ENCODE results near the gene IQGAP2.
A peak's percentile ranks its signal among the peaks of the same experiment; 100 is the strongest.

The IQGAP2 gene

GRCh38 chr5:76715736-76716455, 312.8 kb downstream of the IQGAP2 start, which contains the start of gene F2R:
Gene F2R, plus strand, starts transcription at chr5:76716126. Its CDS starts 182 bp downstream, at chr5:76716308.
- H3K4me3 ChIP-seq (replicated peaks; ENCODE audit: low read depth, low read length): peak within 1 kb of the TSS; percentile 82
- H3K36me3 ChIP-seq (ENCODE audit: control insufficient read depth, insufficient read depth, low read length): no peaks in the 10 kb centered on the region
- DNase-seq (ENCODE audit: extremely low read depth, insufficient read length): peak; percentile 58
- no peaks in the 10 kb centered on the region for H3K27me3 ChIP-seq (replicated peaks; ENCODE audit: control insufficient read depth, insufficient read depth, low read length)
- no peak for TF ChIP-seq CTCF (IDR thresholded peaks at IDR 0.05; ENCODE audit: insufficient read depth, low read length, poor library complexity, severe bottlenecking)

GRCh38 chr5:76716456-76717157, 313.5 kb downstream of the IQGAP2 start:
- Histone ChIP-seq H3K36me3 (ENCODE audit: control insufficient read depth, insufficient read depth, low read length) (no peaks in the 10 kb centered on the region), H3K27me3 (replicated peaks; ENCODE audit: control insufficient read depth, insufficient read depth, low read length) (no peaks in the 10 kb centered on the region), H3K4me3 (replicated peaks; ENCODE audit: low read depth, low read length) (peak overlapping the region; percentile 82)
- no peak for TF ChIP-seq CTCF (IDR thresholded peaks at IDR 0.05; ENCODE audit: insufficient read depth, low read length, poor library complexity, severe bottlenecking)
- DNase-seq (ENCODE audit: extremely low read depth, insufficient read length): no peak

GRCh38 chr5:76717222-76718083, 314.4 kb downstream of the IQGAP2 start:
- no peak for TF ChIP-seq CTCF (IDR thresholded peaks at IDR 0.05; ENCODE audit: insufficient read depth, low read length, poor library complexity, severe bottlenecking)
- H3K4me3 ChIP-seq (replicated peaks; ENCODE audit: low read depth, low read length): peak overlapping the region; percentile 82
- no peak for DNase-seq (ENCODE audit: extremely low read depth, insufficient read length)
- H3K27me3 ChIP-seq (replicated peaks; ENCODE audit: control insufficient read depth, insufficient read depth, low read length): no peaks in the 10 kb centered on the region
- H3K36me3 ChIP-seq (ENCODE audit: control insufficient read depth, insufficient read depth, low read length): no peaks in the 10 kb centered on the region

- DNase-seq (ENCODE audit: extremely low read depth, insufficient read length): no peak
- H3K27me3 ChIP-seq (replicated peaks; ENCODE audit: control insufficient read depth, insufficient read depth, low read length): no peaks in the 10 kb centered on the region
- no peak for TF ChIP-seq CTCF (IDR thresholded peaks at IDR 0.05; ENCODE audit: insufficient read depth, low read length, poor library complexity, severe bottlenecking)
- 0 out of 2 replicates have a peak overlapping the region, but pooled peaks have one; percentile 6 for H3K4me3 ChIP-seq (replicated peaks; ENCODE audit: low read depth, low read length)
- H3K36me3 ChIP-seq (ENCODE audit: control insufficient read depth, insufficient read depth, low read length): no peaks in the 10 kb centered on the region
Observed at GRCh38 chr5:76718381-76718832, 315.3 kb downstream of the IQGAP2 start.

GRCh38 chr5:76718880-76719279, 315.8 kb downstream of the IQGAP2 start:
- Histone ChIP-seq H3K4me3 (replicated peaks; ENCODE audit: low read depth, low read length) (no peak overlapping the region), H3K27me3 (replicated peaks; ENCODE audit: control insufficient read depth, insufficient read depth, low read length) (no peaks in the 10 kb centered on the region), H3K36me3 (ENCODE audit: control insufficient read depth, insufficient read depth, low read length) (no peaks in the 10 kb centered on the region)
- DNase-seq (ENCODE audit: extremely low read depth, insufficient read length): no peak
- no peak for TF ChIP-seq CTCF (IDR thresholded peaks at IDR 0.05; ENCODE audit: insufficient read depth, low read length, poor library complexity, severe bottlenecking)

Measured in GM06990 (cell line).